ENCODE measurements around the gene AUH.

Gene AUH

GRCh38 chr9:91177081-91177480 lies 184.6 kb downstream of the AUH start:
- H3K4me1 ChIP-seq (ENCODE audit: insufficient read depth, low read length), result no peaks in the 10 kb centered on the region
- H3K9me3 ChIP-seq (ENCODE audit: control insufficient read depth, insufficient read depth, low read length), result no peaks in the 10 kb centered on the region
- no peaks in the 10 kb centered on the region for H3K36me3 ChIP-seq (ENCODE audit: insufficient read depth, low read length)
- H3K9ac ChIP-seq (ENCODE audit: low read depth, low read length), result no peak overlapping the region

- no peaks in the 10 kb centered on the region for H3K36me3 ChIP-seq (ENCODE audit: insufficient read depth, low read length)
- no peaks in the 10 kb centered on the region for H3K9me3 ChIP-seq (ENCODE audit: control insufficient read depth, insufficient read depth, low read length)
- no peaks in the 10 kb centered on the region for H3K4me1 ChIP-seq (ENCODE audit: insufficient read depth, low read length)
- H3K9ac ChIP-seq (ENCODE audit: low read depth, low read length), result no peak overlapping the region
Observed at GRCh38 chr9:91176426-91176825, 185.3 kb downstream of the AUH start.

- H3K4me1 ChIP-seq (ENCODE audit: insufficient read depth, low read length), result no peaks in the 10 kb centered on the region
- no peaks in the 10 kb centered on the region for H3K9me3 ChIP-seq (ENCODE audit: control insufficient read depth, insufficient read depth, low read length)
- no peak overlapping the region for H3K9ac ChIP-seq (ENCODE audit: low read depth, low read length)
- no peaks in the 10 kb centered on the region for H3K36me3 ChIP-seq (ENCODE audit: insufficient read depth, low read length)
Observed at GRCh38 chr9:91174772-91175171, 186.9 kb downstream of the AUH start.

GRCh38 chr9:91172329-91172728 lies 189.4 kb downstream of the AUH start:
- Histone ChIP-seq H3K4me1 (ENCODE audit: insufficient read depth, low read length) (no peaks in the 10 kb centered on the region), H3K9ac (ENCODE audit: low read depth, low read length) (no peak overlapping the region), H3K9me3 (ENCODE audit: control insufficient read depth, insufficient read depth, low read length) (no peaks in the 10 kb centered on the region), H3K36me3 (ENCODE audit: insufficient read depth, low read length) (no peaks in the 10 kb centered on the region)

GRCh38 chr9:91170951-91171350 lies 190.8 kb downstream of the AUH start:
- Histone ChIP-seq H3K9me3 (ENCODE audit: control insufficient read depth, insufficient read depth, low read length) (no peaks in the 10 kb centered on the region), H3K36me3 (ENCODE audit: insufficient read depth, low read length) (no peaks in the 10 kb centered on the region), H3K4me1 (ENCODE audit: insufficient read depth, low read length) (no peaks in the 10 kb centered on the region), H3K9ac (ENCODE audit: low read depth, low read length) (no peak overlapping the region)

GRCh38 chr9:91166796-91167366 lies 194.8 kb downstream of the AUH start:
- Histone ChIP-seq H3K9me3 (ENCODE audit: control insufficient read depth, insufficient read depth, low read length) (no peaks in the 10 kb centered on the region), H3K9ac (ENCODE audit: low read depth, low read length) (no peak overlapping the region), H3K36me3 (ENCODE audit: insufficient read depth, low read length) (no peaks in the 10 kb centered on the region), H3K4me1 (ENCODE audit: insufficient read depth, low read length) (peaks cover 6% of the 10 kb centered on the region)

- Histone ChIP-seq H3K9ac (ENCODE audit: low read depth, low read length) (no peak overlapping the region), H3K4me1 (ENCODE audit: insufficient read depth, low read length) (peaks cover 6% of the 10 kb centered on the region), H3K36me3 (ENCODE audit: insufficient read depth, low read length) (no peaks in the 10 kb centered on the region)
Observed at GRCh38 chr9:91164724-91165520, 196.8 kb downstream of the AUH start.

More at GRCh38 chr9:91164724-91165520, 196.8 kb downstream of the AUH start:
- H3K9me3 ChIP-seq (ENCODE audit: control insufficient read depth, insufficient read depth, low read length), result no peaks in the 10 kb centered on the region
